Measurements from ENCODE around the gene PGAP3.
A peak's percentile ranks its signal among the peaks of the same experiment; 100 is the strongest.

Gene PGAP3

DNA sequence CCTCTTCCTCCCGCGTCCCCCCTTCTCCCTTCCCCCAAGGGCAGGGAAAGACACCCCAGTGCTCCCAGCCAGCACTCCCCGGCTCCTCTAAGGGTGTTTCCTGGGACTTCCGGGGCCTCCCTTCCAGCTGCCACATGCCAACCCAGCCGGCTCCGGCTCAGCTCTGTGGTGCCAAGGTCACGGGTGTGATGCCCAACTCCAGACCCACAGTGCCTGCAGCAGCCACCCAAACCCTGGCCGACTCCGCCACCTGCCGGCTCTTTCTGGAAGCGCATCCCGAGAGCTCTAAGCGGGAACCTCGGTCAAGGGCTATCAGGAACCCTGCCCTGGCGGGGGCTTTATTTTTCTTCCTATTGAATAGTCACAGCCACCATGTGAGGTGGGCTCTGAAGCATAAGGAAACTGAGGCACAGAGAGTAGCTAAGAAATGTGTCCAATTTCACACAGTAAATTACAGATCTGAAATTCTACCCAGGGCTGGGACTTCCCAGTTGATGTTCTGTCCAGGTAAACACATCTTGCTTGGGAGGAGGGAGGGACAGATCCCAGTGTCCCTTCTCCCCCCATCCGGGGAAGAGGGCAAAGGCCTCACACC is 64.4 kb downstream of the PGAP3 start:
- no peak overlapping the region for H3K4me3 ChIP-seq (ENCODE audit: low read depth, low read length)
- no peaks in the 10 kb centered on the region for H3K36me3 ChIP-seq
- DNase-seq: peak; percentile 91
- H3K9me3 ChIP-seq (ENCODE audit: severe bottlenecking): no peaks in the 10 kb centered on the region
- H3K27me3 ChIP-seq (ENCODE audit: insufficient read depth, low read depth, severe bottlenecking): peaks cover 17% of the 10 kb centered on the region
- TF ChIP-seq, protein P1, sequence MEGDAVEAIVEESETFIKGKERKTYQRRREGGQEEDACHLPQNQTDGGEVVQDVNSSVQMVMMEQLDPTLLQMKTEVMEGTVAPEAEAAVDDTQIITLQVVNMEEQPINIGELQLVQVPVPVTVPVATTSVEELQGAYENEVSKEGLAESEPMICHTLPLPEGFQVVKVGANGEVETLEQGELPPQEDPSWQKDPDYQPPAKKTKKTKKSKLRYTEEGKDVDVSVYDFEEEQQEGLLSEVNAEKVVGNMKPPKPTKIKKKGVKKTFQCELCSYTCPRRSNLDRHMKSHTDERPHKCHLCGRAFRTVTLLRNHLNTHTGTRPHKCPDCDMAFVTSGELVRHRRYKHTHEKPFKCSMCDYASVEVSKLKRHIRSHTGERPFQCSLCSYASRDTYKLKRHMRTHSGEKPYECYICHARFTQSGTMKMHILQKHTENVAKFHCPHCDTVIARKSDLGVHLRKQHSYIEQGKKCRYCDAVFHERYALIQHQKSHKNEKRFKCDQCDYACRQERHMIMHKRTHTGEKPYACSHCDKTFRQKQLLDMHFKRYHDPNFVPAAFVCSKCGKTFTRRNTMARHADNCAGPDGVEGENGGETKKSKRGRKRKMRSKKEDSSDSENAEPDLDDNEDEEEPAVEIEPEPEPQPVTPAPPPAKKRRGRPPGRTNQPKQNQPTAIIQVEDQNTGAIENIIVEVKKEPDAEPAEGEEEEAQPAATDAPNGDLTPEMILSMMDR (IDR thresholded peaks at IDR 0.05; ENCODE audit: low read depth, low read length): peak; percentile 94
- no peak overlapping the region for H3K27ac ChIP-seq

DNA sequence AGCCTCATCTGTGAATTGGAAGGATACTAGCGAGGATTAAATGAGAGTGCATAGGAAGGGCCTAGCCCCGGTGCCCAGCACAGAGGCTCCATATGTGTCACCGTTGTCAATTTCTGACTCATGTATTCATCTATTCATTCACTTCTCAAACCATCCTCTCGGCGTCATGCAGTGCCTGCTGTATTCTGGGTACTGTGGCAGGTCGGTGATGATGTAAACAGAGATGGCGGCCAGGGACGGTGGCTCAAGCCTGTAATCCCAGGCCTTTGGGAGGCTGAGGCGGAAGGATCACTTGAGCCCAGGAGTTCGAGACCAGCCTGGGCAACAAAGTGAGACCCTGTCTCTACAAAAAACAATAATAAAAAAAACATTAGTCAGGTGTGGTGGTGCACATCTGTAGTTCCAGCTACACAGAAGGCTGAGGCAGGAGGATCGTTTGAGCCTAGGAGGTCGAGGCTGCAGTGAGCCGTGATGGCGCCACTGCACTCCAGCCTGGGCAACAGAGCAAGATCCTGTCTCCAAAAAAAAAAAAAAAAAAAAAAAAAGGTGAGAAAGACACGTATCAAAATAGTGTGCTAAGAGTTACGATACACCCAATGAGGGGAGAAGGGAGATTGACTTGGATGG is 65.4 kb downstream of the PGAP3 start:
- no peak for DNase-seq
- H3K9me3 ChIP-seq (ENCODE audit: severe bottlenecking): no peaks in the 10 kb centered on the region
- H3K27me3 ChIP-seq (ENCODE audit: insufficient read depth, low read depth, severe bottlenecking): peaks cover 18% of the 10 kb centered on the region
- H3K4me3 ChIP-seq (ENCODE audit: low read depth, low read length): no peak overlapping the region
- TF ChIP-seq, protein P1 (IDR thresholded peaks at IDR 0.05; ENCODE audit: low read depth, low read length): no peak
- H3K36me3 ChIP-seq: no peaks in the 10 kb centered on the region
- H3K27ac ChIP-seq: no peak overlapping the region

DNA sequence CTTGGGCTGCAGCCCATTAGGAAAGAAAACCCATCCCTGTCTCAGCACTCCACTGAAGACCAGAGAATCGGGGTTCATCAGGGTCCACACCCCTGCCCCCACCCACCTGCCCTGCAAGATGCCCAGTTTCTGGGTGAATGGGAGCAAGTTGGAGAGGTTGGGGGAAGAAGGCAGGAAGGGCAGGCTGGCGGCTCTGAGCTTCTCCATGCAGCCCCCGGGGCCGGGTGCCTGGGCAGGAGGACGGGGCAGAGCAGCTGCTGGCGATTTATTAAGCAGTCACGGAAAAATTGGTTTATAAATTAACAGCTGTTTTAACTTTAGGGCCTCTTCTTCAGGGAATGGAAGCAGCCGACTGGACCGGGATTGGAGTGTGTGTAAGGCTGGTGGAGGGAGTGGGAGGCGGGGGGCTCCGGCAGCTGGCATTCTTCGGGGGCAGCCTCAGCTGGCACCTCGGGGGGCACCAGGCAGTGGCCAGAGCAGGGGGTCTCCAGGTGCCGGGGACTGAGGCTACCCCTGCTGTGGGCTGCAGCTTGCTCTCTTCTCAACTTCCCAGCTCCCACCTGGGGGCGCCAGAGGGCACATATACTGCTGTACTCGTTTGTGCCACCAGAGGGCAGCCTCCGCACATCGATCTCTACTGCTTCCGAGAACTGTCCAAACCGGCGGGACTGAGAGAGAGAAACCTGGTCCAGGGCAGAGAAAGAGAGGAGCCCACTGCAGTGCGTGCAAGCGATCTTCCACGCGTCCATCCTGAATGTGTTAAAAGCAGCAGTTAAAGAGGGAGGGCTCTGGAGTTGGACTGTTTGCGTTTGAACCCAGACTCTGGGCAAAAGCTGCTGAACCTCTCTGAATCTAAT is 66.1 kb downstream of the PGAP3 start:
- Histone ChIP-seq H3K27ac (no peak overlapping the region), H3K4me3 (ENCODE audit: low read depth, low read length) (no peak overlapping the region), H3K36me3 (no peaks in the 10 kb centered on the region), H3K9me3 (ENCODE audit: severe bottlenecking) (no peaks in the 10 kb centered on the region), H3K27me3 (ENCODE audit: insufficient read depth, low read depth, severe bottlenecking) (peaks cover 25% of the 10 kb centered on the region)
- peak; percentile 91 for DNase-seq
- TF ChIP-seq, protein P1 (IDR thresholded peaks at IDR 0.05; ENCODE audit: low read depth, low read length): peak; percentile 100

Measured in WERI-Rb-1 (cell line).